DOHH2 (cell line): Measurements from ENCODE around the gene IRF2BP1.

ENCODE experiments used
- CTCF ChIP-seq: fragments of 200-600 bp; sonication (generic); IDR thresholded peaks from one replicate; pipeline ENCODE4 v1.5.1; 2014; ENCODE audit warnings: antibody characterized with exemption, mild to moderate bottlenecking, low read depth, low read length; ENCODE audit not compliant: poor library complexity, severe bottlenecking
- EZH2phosphoT487 ChIP-seq: fragments of 200-600 bp; sonication (generic); IDR thresholded peaks from 2 replicates; pipeline ENCODE4 v1.6.1; 2017; ENCODE audit warnings: borderline replicate concordance, mild to moderate bottlenecking, antibody characterized with exemption, low read length, moderate library complexity, mixed read lengths

- TF ChIP-seq CTCF (no peak), EZH2phosphoT487 (no peak)
These were observed 25.3 kb downstream of the IRF2BP1 start for GRCh38 chr19:45860359-45861259.
